ENCODE results near the gene NKD2.

DNA sequence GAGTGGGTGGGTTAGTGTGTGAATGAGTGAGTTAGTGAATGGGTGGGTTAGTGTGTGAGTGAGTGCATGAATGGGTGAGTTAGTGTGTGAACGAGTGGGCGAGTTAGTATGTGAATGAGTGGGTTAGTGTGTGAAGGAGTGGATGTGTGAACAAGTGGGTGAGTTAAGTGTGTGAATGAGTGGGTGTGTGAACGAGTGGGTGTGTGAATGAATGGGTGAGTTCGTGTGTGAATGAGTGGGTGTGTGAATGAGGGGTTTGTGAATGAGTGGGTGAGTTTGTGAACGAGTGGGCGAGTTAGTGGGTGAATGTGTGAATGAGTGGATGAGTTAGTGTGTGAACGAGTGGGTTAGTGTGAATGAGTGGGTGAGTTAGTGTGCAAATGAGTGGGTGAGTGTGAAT, 34.0 kb downstream of the NKD2 start:
- TF ChIP-seq, protein P1, sequence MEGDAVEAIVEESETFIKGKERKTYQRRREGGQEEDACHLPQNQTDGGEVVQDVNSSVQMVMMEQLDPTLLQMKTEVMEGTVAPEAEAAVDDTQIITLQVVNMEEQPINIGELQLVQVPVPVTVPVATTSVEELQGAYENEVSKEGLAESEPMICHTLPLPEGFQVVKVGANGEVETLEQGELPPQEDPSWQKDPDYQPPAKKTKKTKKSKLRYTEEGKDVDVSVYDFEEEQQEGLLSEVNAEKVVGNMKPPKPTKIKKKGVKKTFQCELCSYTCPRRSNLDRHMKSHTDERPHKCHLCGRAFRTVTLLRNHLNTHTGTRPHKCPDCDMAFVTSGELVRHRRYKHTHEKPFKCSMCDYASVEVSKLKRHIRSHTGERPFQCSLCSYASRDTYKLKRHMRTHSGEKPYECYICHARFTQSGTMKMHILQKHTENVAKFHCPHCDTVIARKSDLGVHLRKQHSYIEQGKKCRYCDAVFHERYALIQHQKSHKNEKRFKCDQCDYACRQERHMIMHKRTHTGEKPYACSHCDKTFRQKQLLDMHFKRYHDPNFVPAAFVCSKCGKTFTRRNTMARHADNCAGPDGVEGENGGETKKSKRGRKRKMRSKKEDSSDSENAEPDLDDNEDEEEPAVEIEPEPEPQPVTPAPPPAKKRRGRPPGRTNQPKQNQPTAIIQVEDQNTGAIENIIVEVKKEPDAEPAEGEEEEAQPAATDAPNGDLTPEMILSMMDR (IDR thresholded peaks at IDR 0.05; ENCODE audit: insufficient read depth, low read depth, low read length): no peak
- no peak for TF ChIP-seq EZH2 (IDR thresholded peaks at IDR 0.05; ENCODE audit: insufficient read depth, low read length)

All from astrocyte (in vitro differentiated cells and primary cell).